GM21423 (cell line): ENCODE data around the gene ATP6V1G1.
"Not testable (repeated sequence)": the region's sequence is repeated elsewhere in the genome, so short reads cannot be mapped to it uniquely, and the experiment has no call there.

Source experiments
- ATAC-seq: cut with Tn5 transposase; IDR thresholded peaks from one replicate; pipeline ENCODE4 v1.9.1; 2021; ENCODE audit warnings: mild to moderate bottlenecking, moderate library complexity; ENCODE audit not compliant: unreplicated experiment

The ATP6V1G1 gene

GRCh38 chr9:114576779-114577178, 10.8 kb upstream of the ATP6V1G1 start:
- ATAC-seq, result not testable (repeated sequence)

GRCh38 chr9:114578134-114578533, 9.4 kb upstream of the ATP6V1G1 start:
- ATAC-seq, result not testable (repeated sequence)

- no peak for ATAC-seq
Observed at GRCh38 chr9:114580609-114581193, 6.9 kb upstream of the ATP6V1G1 start.

- no peak for ATAC-seq
Observed at GRCh38 chr9:114583371-114584155, 4.0 kb upstream of the ATP6V1G1 start.

GRCh38 chr9:114588210-114588609, 641 bp downstream of the ATP6V1G1 start:
- no peak for ATAC-seq

- no peak for ATAC-seq
Observed at GRCh38 chr9:114588651-114589526, 1.3 kb downstream of the ATP6V1G1 start.

- ATAC-seq, result no peak
Observed at GRCh38 chr9:114590328-114590727, 2.8 kb downstream of the ATP6V1G1 start.

GRCh38 chr9:114591291-114591787, 3.8 kb downstream of the ATP6V1G1 start:
- ATAC-seq, result no peak

- ATAC-seq, result no peak
Observed at GRCh38 chr9:114591849-114592248, 4.3 kb downstream of the ATP6V1G1 start.

GRCh38 chr9:114592356-114592755, 4.8 kb downstream of the ATP6V1G1 start:
- ATAC-seq, result no peak

- ATAC-seq, result no peak
Observed at GRCh38 chr9:114594136-114594535, 6.6 kb downstream of the ATP6V1G1 start.

GRCh38 chr9:114600502-114601248, 13.1 kb downstream of the ATP6V1G1 start:
- ATAC-seq, result not testable (repeated sequence)

GRCh38 chr9:114601787-114602186, 14.2 kb downstream of the ATP6V1G1 start:
- ATAC-seq, result not testable (repeated sequence)

- no peak for ATAC-seq
Observed at GRCh38 chr9:114602620-114603019, 15.1 kb downstream of the ATP6V1G1 start.

- no peak for ATAC-seq
Observed at GRCh38 chr9:114603248-114603647, 15.7 kb downstream of the ATP6V1G1 start.

- ATAC-seq, result no peak
Observed at GRCh38 chr9:114604989-114605388, 17.4 kb downstream of the ATP6V1G1 start.

GRCh38 chr9:114606068-114606467, 18.5 kb downstream of the ATP6V1G1 start:
- ATAC-seq, result no peak

- ATAC-seq, result no peak
Observed at GRCh38 chr9:114606597-114607207, 19.1 kb downstream of the ATP6V1G1 start.

GRCh38 chr9:114607671-114608524, 20.3 kb downstream of the ATP6V1G1 start:
- peak; percentile 42 for ATAC-seq
